Transverse colon (tissue), 4 donors: ENCODE results near the gene DNM1. TPM values are rescaled to one million over a fixed set of nuclear protein-coding genes. Genes with fewer than 3 reads are reported as not detected.

ENCODE experiments used
- DNase-seq: peaks from one replicate; pipeline ENCODE4 v3.0.0-alpha.2; 2019
- H3K27ac ChIP-seq, 4 donors: fragments of 200-600 bp; sonication (generic); 2 replicates each; pipeline ENCODE4 v1.5.1; 2016 to 2018; ENCODE audit warnings: inconsistent platforms in 4 of 4
- H3K27me3 ChIP-seq: fragments of 200-600 bp; sonication (generic); 2 replicates; pipeline ENCODE4 v1.5.1; 2017; ENCODE audit warnings: inconsistent platforms
- H3K36me3 ChIP-seq, 4 donors: fragments of 200-600 bp; sonication (generic); 2 replicates each; pipeline ENCODE4 v1.5.1; 2017 to 2019; ENCODE audit warnings: inconsistent platforms in 4 of 4
- H3K4me1 ChIP-seq, 4 donors: fragments of 200-600 bp; sonication (generic); 2 replicates each; pipeline ENCODE4 v1.5.1; 2017 to 2020; ENCODE audit warnings: inconsistent platforms in 4 of 4
- H3K4me3 ChIP-seq, 4 donors: fragments of 200-600 bp; sonication (generic); 1 replicate in 1 of 4; 2 replicates in 3 of 4; pipeline versions ENCODE4 v1.5.1 to v1.6.1; 2017 to 2019; ENCODE audit warnings: inconsistent platforms in 4 of 4
- H3K9me3 ChIP-seq, 2 donors: fragments of 200-600 bp; sonication (generic); 2 replicates each; pipeline ENCODE4 v1.5.1; 2017 to 2019; ENCODE audit warnings: inconsistent platforms in 2 of 2
- CTCF ChIP-seq, 5 experiments: fragments of 200-600 bp in 3 of 5; fragments of 450-650 bp in 2 of 5; sonication (generic) in 3 of 5; IDR thresholded peaks; 1 replicate in 2 of 5; 2 replicates in 3 of 5; pipeline ENCODE4 v1.5.1; 2016 to 2017; ENCODE audit warnings: antibody characterized with exemption in 5 of 5, inconsistent platforms in 3 of 5, mild to moderate bottlenecking in 2 of 5, moderate library complexity in 1 of 5
- EP300 ChIP-seq: sonication (generic); formaldehyde crosslinking; IDR thresholded peaks from one replicate; pipeline ENCODE4 v1.6.1; 2017; ENCODE audit warnings: antibody characterized with exemption, low read depth
- POLR2A ChIP-seq: fragments of 450-650 bp; IDR thresholded peaks from one replicate; pipeline ENCODE4 v1.6.1; 2016; ENCODE audit warnings: antibody characterized with exemption, mild to moderate bottlenecking, moderate library complexity
- POLR2AphosphoS5 ChIP-seq, 3 donors: sonication (generic); formaldehyde crosslinking; IDR thresholded peaks; one replicate each; pipeline ENCODE4 v1.6.1; 2016; ENCODE audit warnings: antibody characterized with exemption in 3 of 3
- whole genome bisulfite sequencing, 2 donors: methylation state at CpG; one replicate each; pipeline ENCODE4 v1.1.5; 2018; ENCODE audit warnings: low coverage in 1 of 2; 5-methylcytosine and 5-hydroxymethylcytosine counted together
- in situ Hi-C, 4 donors: fragments of 200-750 bp; cut with MboI; loops; one replicate each; pipeline versions ENCODE4 v1.15.0 to v1.15.1; 2017; ENCODE audit warnings: low sequenced_read_pairs in 3 of 4, low pct_ligation_motif_present in 1 of 4, low pct_unique_long_range_greater_than_20kb in 1 of 4
- intact Hi-C: fragments of 100-400 bp; cut with DNase I; formaldehyde crosslinking; loops from one replicate; pipeline ENCODE4 v1.15.1; 2023; ENCODE audit warnings: low total_unique reads
- total RNA-seq, 4 donors: library from RNA; depleted of rRNA; stranded (reverse); fragments of >200 nt; gene quantifications; one replicate each; pipeline ENCODE4 v1.1.0, GENCODE V29; 2016

Gene DNM1
- total RNA-seq, 4 donors from 2014 or later = 7.5 to 41.8 (median 14.3) TPM

DNA sequence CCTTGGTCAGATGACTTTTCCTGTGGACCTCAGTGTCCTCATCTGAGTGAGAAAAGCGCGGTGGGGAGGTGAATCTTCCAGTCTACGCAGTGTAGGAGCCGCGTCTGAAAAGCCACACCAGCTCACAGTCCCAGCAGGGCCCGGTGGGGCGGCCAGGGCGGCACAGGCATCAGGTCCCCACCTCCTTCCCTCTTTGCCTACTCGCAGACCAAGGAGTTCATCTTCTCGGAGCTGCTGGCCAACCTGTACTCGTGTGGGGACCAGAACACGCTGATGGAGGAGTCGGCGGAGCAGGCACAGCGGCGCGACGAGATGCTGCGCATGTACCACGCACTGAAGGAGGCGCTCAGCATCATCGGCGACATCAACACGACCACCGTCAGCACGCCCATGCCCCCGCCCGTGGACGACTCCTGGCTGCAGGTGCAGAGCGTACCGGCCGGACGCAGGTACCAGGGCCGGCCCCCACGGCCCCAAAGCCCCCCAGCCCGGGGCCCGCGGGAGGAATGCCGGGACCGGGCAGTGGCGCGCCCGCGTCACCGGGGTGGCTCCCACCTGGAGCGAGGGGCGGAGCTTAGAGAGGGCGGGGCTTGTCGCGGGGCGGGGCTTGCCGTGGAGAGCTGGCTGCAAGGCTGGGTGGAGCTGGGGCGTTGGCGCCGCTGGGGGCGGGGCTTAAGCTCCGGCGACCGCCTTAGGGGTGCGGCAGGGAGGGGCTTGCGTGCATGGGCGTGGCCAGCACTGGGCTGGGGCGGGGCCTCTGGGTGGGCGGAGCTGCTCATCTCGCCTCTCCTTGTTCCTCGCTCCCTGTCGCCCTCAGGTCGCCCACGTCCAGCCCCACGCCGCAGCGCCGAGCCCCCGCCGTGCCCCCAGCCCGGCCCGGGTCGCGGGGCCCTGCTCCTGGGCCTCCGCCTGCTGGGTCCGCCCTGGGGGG, 47.0 kb downstream of the DNM1 start:
- Histone ChIP-seq H3K9me3 (no peaks in the 10 kb centered on the region), H3K27me3 (peaks cover 10% of the 10 kb centered on the region), H3K27ac (peak overlapping the region in 2 of 4 donors; percentile 46 to 48), H3K4me3 (peak overlapping the region in 3 of 4 donors; percentile 36 to 49 (median 46)), H3K36me3 (no peaks in the 10 kb centered on the region), H3K4me1 (peaks cover 6 to 26% (median 12%) of the 10 kb centered on the region in 4 donors)
- intact Hi-C loops (no loop called here), in situ Hi-C loops (no loop called here)
- DNase-seq = peak; percentile 98
- 11% methylated on average over 53 of the region's 81 CpGs; no CpG with 5 or more reads in 1 of the 2 donors for WGBS, 2 donors
- TF ChIP-seq POLR2A (no peak), EP300 (no peak), CTCF (IDR thresholded peaks at IDR 0.05) (no peak), POLR2AphosphoS5 (IDR thresholded peaks at IDR 0.05) (no peak)

GRCh38 chr9:128250839-128251731, 47.9 kb downstream of the DNM1 start:
- H3K27ac ChIP-seq = peak overlapping the region in 2 of 4 donors; percentile 38 to 46
- no peak for DNase-seq
- intact Hi-C loops (no loop called here), in situ Hi-C loops (no loop called here)
- H3K36me3 ChIP-seq = no peaks in the 10 kb centered on the region
- no peaks in the 10 kb centered on the region for H3K9me3 ChIP-seq
- no peak for TF ChIP-seq EP300
- TF ChIP-seq POLR2A = no peak
- TF ChIP-seq CTCF (IDR thresholded peaks at IDR 0.05) = no peak
- no peak for TF ChIP-seq POLR2AphosphoS5 (IDR thresholded peaks at IDR 0.05)
- WGBS, 2 donors = 36 to 52% methylated on average over 6 to 26 of the region's 43 CpGs
- H3K27me3 ChIP-seq = peaks cover 10% of the 10 kb centered on the region
- H3K4me1 ChIP-seq = peaks cover 4 to 19% (median 9%) of the 10 kb centered on the region in 4 donors
- peak overlapping the region in 3 of 4 donors; percentile 36 to 49 (median 46) for H3K4me3 ChIP-seq

- intact Hi-C loops = no loop called here
- no peak for DNase-seq
- TF ChIP-seq CTCF (IDR thresholded peaks at IDR 0.05) = no peak
- no peak for TF ChIP-seq EP300
- TF ChIP-seq POLR2A = no peak
- TF ChIP-seq POLR2AphosphoS5 (IDR thresholded peaks at IDR 0.05) = no peak
These were observed 48.5 kb downstream of the DNM1 start for GRCh38 chr9:128251732-128252100.

More at GRCh38 chr9:128251732-128252100, 48.5 kb downstream of the DNM1 start:
- no peak overlapping the region for H3K27ac ChIP-seq
- H3K27me3 ChIP-seq = peaks cover 10% of the 10 kb centered on the region
- no peaks in the 10 kb centered on the region for H3K9me3 ChIP-seq
- peaks cover 0 to under 1% (median 0%) of the 10 kb centered on the region in 4 donors for H3K36me3 ChIP-seq
- peaks cover 4 to 19% (median 9%) of the 10 kb centered on the region in 4 donors for H3K4me1 ChIP-seq
- H3K4me3 ChIP-seq = no peak overlapping the region
- in situ Hi-C loops = no loop called here
- 74% methylated on average over 3 of the region's 3 CpGs; no CpG with 5 or more reads in 1 of the 2 donors for WGBS, 2 donors
